Measurements from ENCODE around the gene DNAJC3. TPM values are rescaled to one million over a fixed set of nuclear protein-coding genes. Genes with fewer than 3 reads are reported as not detected.

The DNAJC3 gene
- total and polyA plus RNA-seq, 2 of the 13 experiments (the other 11 are each of a cell fraction or from before 2014, with no cell fraction given), result 10.4 to 48.2 TPM

DNA sequence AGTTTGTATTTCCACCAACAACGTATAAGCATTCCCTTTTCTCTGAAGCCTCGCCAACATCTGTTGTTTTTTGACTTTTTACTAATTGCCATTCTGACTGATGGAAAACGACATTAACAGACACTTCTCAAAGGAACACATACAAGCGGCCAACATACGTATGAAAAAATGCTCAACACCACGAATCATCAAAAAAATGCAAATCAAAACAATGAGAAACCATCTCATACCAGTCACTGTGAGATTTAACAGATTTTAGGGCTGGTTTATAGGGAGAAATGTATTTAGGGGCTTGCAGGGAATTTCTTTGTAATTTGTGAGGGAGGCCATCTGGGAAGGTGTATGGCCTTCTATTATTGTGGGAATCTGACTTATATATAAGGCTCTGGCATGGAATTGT is 29.6 kb upstream of the DNAJC3 start:
- no peak overlapping the region for H3K4me3 ChIP-seq (replicated peaks in 1 of 3; ENCODE audit: insufficient read depth in 1 of 3, low read depth in 2 of 3, low read length in 3 of 3)
- in situ Hi-C loops (cut with HindIII; ENCODE audit: extremely low pct_ligation_motif_present, low pct_unique_long_range_greater_than_20kb) (no loop called here), intact Hi-C loops (cut with micrococcal nuclease; ENCODE audit: unreplicated experiment) (no loop called here)
- H3K4me2 ChIP-seq (ENCODE audit: low read depth, low read length), result no peak overlapping the region
- ChIA-PET CTCF (ENCODE audit: low intra/inter-chr PET ratio, low total read pairs) (no interaction called here), POLR2A (no interaction called here)
- peaks cover 0 to 3% of the 10 kb centered on the region in 2 experiments; a peak in 1 of 5 replicates for H3K27me3 ChIP-seq (ENCODE audit: control insufficient read depth in 1 of 2, insufficient read depth in 2 of 2, low read length in 2 of 2)
- no peaks in the 10 kb centered on the region for H3K9me3 ChIP-seq (ENCODE audit: low read length)
- 48% methylated on average over 6 of the region's 6 CpGs for WGBS (ENCODE audit: low lambda C conversion rate)
- H3K79me2 ChIP-seq (ENCODE audit: insufficient read depth, low read length), result peaks cover 10% of the 10 kb centered on the region
- BruUV-seq (replicated peaks), result no TSS peak
- ATAC-seq (no peak), FAIRE-seq (no peak), DNase-seq (ENCODE audit: low spot score) (no peak)
- H3K4me1 ChIP-seq (ENCODE audit: insufficient read depth, low read length), result peaks cover 11% of the 10 kb centered on the region
- H4K20me1 ChIP-seq (ENCODE audit: insufficient read depth, low read length), result no peaks in the 10 kb centered on the region
- no peaks in the 10 kb centered on the region for H3K36me3 ChIP-seq (replicated peaks in 1 of 2; ENCODE audit: control insufficient read depth in 1 of 2, insufficient read depth in 2 of 2, low read length in 2 of 2)
- no peak overlapping the region for H2AFZ ChIP-seq (ENCODE audit: low read length)
- TF ChIP-seq MTA1 (CRISPR knock-in tag; IDR thresholded peaks at IDR 0.05; ENCODE audit: borderline replicate concordance) (no peak), MAFG (CRISPR knock-in tag; IDR thresholded peaks at IDR 0.05) (no peak), CHD2 (IDR thresholded peaks at IDR 0.05; ENCODE audit: low read depth, low read length) (no peak), NR2F1 (CRISPR knock-in tag; IDR thresholded peaks at IDR 0.05) (no peak)
- no peak overlapping the region for H3K27ac ChIP-seq (ENCODE audit: extremely low read length, insufficient read depth, low read length)
- no peak overlapping the region for H3K9ac ChIP-seq (ENCODE audit: insufficient read depth, low read depth, low read length)

GRCh38 chr13:95650696-95651095 is 26.2 kb upstream of the DNAJC3 start:
- ChIA-PET CTCF (ENCODE audit: low intra/inter-chr PET ratio, low total read pairs) (no interaction called here), POLR2A (no interaction called here)
- no peak overlapping the region for H3K9ac ChIP-seq (ENCODE audit: insufficient read depth, low read depth, low read length)
- DNase-seq (ENCODE audit: low spot score) (no peak), ATAC-seq (no peak), FAIRE-seq (no peak)
- no peak overlapping the region for H3K27ac ChIP-seq (ENCODE audit: extremely low read length, insufficient read depth, low read length)
- H3K9me3 ChIP-seq (ENCODE audit: low read length), result no peaks in the 10 kb centered on the region
- H2AFZ ChIP-seq (ENCODE audit: low read length), result no peak overlapping the region
- TF ChIP-seq ZNF652 (CRISPR knock-in tag; IDR thresholded peaks at IDR 0.05; ENCODE audit: borderline replicate concordance, low read depth) (no peak), AKAP8 (CRISPR knock-in tag; IDR thresholded peaks at IDR 0.05) (no peak), DBP (CRISPR knock-in tag; IDR thresholded peaks at IDR 0.05; ENCODE audit: not compliant biosample characterization) (no peak), GPN1 (CRISPR knock-in tag; IDR thresholded peaks at IDR 0.05; ENCODE audit: borderline replicate concordance) (no peak), TCF7 (IDR thresholded peaks at IDR 0.05; ENCODE audit: low read depth) (no peak), DNMT3B (CRISPR knock-in tag; conservative IDR thresholded peaks at IDR 0.05) (no peak)
- TF ChIP-seq, protein P1, sequence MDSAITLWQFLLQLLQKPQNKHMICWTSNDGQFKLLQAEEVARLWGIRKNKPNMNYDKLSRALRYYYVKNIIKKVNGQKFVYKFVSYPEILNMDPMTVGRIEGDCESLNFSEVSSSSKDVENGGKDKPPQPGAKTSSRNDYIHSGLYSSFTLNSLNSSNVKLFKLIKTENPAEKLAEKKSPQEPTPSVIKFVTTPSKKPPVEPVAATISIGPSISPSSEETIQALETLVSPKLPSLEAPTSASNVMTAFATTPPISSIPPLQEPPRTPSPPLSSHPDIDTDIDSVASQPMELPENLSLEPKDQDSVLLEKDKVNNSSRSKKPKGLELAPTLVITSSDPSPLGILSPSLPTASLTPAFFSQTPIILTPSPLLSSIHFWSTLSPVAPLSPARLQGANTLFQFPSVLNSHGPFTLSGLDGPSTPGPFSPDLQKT (CRISPR knock-in tag; IDR thresholded peaks at IDR 0.05; ENCODE audit: borderline replicate concordance), result no peak
- H3K4me3 ChIP-seq (replicated peaks in 1 of 3; ENCODE audit: insufficient read depth in 1 of 3, low read depth in 2 of 3, low read length in 3 of 3), result no peak overlapping the region
- H3K36me3 ChIP-seq (replicated peaks in 1 of 2; ENCODE audit: control insufficient read depth in 1 of 2, insufficient read depth in 2 of 2, low read length in 2 of 2), result no peaks in the 10 kb centered on the region
- no peaks in the 10 kb centered on the region for H4K20me1 ChIP-seq (ENCODE audit: insufficient read depth, low read length)
- BruUV-seq (replicated peaks), result no TSS peak
- no peaks in the 10 kb centered on the region for H3K79me2 ChIP-seq (ENCODE audit: insufficient read depth, low read length)
- intact Hi-C loops (cut with micrococcal nuclease; ENCODE audit: unreplicated experiment), result no loop called here
- H3K4me1 ChIP-seq (ENCODE audit: insufficient read depth, low read length), result no peaks in the 10 kb centered on the region
- in situ Hi-C loops (cut with HindIII; ENCODE audit: extremely low pct_ligation_motif_present, low pct_unique_long_range_greater_than_20kb), result no loop called here
- no peak overlapping the region for H3K4me2 ChIP-seq (ENCODE audit: low read depth, low read length)
- peaks cover 0 to 9% of the 10 kb centered on the region in 2 experiments; a peak in 2 of 5 replicates for H3K27me3 ChIP-seq (ENCODE audit: control insufficient read depth in 1 of 2, insufficient read depth in 2 of 2, low read length in 2 of 2)
- 5% methylated on average over 5 of the region's 5 CpGs for WGBS (ENCODE audit: low lambda C conversion rate)
